Measurements from ENCODE around the gene PAX8. TPM values are rescaled to one million over a fixed set of nuclear protein-coding genes. Genes with fewer than 3 reads are reported as not detected.
A peak's percentile ranks its signal among the peaks of the same experiment; 100 is the strongest.

Gene PAX8
- total RNA-seq, 1 experiment from 2014 or later, result 0.15 TPM

DNA sequence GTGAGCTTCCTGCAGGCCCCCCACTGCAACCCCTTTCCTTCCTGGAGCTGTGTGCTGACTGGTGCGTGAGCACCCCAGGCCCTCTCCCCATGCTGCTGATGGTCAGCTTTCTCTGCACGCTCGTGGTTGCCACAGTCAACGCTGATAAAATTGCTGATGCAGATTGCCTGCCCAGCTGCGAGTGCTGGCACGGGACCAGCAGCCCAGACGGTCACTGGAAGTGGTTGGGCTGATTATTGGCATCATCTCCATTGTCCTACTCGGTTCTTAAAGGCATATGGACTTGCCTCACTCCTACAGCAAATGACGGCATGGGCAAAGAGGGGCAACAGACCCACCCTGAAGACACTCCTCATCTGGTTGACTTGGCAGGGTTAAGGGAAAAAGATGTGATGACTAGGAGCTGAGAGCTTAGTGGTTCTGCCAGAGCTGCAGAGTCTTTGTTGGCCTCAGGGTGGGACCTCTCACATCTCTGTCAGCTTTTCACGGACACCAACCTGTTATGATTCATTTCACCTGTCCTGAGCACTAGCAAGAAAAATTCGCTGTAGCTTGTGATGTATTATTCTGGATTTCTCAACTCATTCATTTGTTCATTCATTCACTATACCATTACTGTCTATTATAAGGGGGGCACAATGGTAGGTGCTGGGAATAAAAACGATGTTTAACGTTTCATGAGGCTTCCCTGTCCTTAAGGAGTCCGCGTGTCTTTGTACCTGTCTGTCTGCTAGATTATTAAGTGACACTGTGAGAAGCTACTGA is 38.4 kb downstream of the PAX8 start:
- POLR2A ChIA-PET, result interaction anchor here (0.7 kb wide), 1 partner anchor 19 kb away, joined by 3 read pairs; no protein-coding TSS in a partner anchor
- intact Hi-C loops (cut with micrococcal nuclease; ENCODE audit: unreplicated experiment) (no loop called here), in situ Hi-C loops (cut with HindIII; ENCODE audit: low pct_unique_long_range_greater_than_20kb, low sequenced_read_pairs) (no loop called here)
- Histone ChIP-seq H3K9me3 (ENCODE audit: control insufficient read depth, insufficient read depth, low read depth, low read length) (no peaks in the 10 kb centered on the region), H3K36me3 (ENCODE audit: control insufficient read depth, insufficient read depth, low read length) (no peaks in the 10 kb centered on the region), H3K4me3 (ENCODE audit: low read depth in 2 of 2, low read length in 2 of 2) (peak overlapping the region in 1 of 2 experiments; percentile 0; a peak in 1 of 4 replicates), H3K4me1 (ENCODE audit: control insufficient read depth, insufficient read depth, low read length) (peaks cover 21% of the 10 kb centered on the region), H3K27ac (ENCODE audit: low read length) (peak overlapping the region; percentile 87), H3K27me3 (ENCODE audit: control insufficient read depth, insufficient read depth, low read length) (no peaks in the 10 kb centered on the region)
- DNase-seq (ENCODE audit: low read depth, low spot score) (peak; percentile 61), ATAC-seq (peak; percentile 60)
- CTCF ChIA-PET, result interaction anchor here (0.7 to 1.7 kb wide), 4 partner anchors 11 to 102 kb away, joined by 4 to 7 read pairs (median 6); no protein-coding TSS in a partner anchor
- BruUV-seq (replicated peaks), result no TSS peak
- TF ChIP-seq, protein P1, sequence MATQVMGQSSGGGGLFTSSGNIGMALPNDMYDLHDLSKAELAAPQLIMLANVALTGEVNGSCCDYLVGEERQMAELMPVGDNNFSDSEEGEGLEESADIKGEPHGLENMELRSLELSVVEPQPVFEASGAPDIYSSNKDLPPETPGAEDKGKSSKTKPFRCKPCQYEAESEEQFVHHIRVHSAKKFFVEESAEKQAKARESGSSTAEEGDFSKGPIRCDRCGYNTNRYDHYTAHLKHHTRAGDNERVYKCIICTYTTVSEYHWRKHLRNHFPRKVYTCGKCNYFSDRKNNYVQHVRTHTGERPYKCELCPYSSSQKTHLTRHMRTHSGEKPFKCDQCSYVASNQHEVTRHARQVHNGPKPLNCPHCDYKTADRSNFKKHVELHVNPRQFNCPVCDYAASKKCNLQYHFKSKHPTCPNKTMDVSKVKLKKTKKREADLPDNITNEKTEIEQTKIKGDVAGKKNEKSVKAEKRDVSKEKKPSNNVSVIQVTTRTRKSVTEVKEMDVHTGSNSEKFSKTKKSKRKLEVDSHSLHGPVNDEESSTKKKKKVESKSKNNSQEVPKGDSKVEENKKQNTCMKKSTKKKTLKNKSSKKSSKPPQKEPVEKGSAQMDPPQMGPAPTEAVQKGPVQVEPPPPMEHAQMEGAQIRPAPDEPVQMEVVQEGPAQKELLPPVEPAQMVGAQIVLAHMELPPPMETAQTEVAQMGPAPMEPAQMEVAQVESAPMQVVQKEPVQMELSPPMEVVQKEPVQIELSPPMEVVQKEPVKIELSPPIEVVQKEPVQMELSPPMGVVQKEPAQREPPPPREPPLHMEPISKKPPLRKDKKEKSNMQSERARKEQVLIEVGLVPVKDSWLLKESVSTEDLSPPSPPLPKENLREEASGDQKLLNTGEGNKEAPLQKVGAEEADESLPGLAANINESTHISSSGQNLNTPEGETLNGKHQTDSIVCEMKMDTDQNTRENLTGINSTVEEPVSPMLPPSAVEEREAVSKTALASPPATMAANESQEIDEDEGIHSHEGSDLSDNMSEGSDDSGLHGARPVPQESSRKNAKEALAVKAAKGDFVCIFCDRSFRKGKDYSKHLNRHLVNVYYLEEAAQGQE (IDR thresholded peaks at IDR 0.05; ENCODE audit: insufficient read depth in 1 of 2, low read depth in 2 of 2, low read length in 1 of 2), result no peak
- TF ChIP-seq SIN3A (IDR thresholded peaks at IDR 0.05; ENCODE audit: borderline replicate concordance, insufficient read depth, low read depth, low read length) (no peak), TCF7L2 (IDR thresholded peaks at IDR 0.05; ENCODE audit: low read depth, low read length) (no peak), POLR2AphosphoS5 (IDR thresholded peaks at IDR 0.05; ENCODE audit: low read depth, low read length) (no peak)
- TF ChIP-seq, protein P2, sequence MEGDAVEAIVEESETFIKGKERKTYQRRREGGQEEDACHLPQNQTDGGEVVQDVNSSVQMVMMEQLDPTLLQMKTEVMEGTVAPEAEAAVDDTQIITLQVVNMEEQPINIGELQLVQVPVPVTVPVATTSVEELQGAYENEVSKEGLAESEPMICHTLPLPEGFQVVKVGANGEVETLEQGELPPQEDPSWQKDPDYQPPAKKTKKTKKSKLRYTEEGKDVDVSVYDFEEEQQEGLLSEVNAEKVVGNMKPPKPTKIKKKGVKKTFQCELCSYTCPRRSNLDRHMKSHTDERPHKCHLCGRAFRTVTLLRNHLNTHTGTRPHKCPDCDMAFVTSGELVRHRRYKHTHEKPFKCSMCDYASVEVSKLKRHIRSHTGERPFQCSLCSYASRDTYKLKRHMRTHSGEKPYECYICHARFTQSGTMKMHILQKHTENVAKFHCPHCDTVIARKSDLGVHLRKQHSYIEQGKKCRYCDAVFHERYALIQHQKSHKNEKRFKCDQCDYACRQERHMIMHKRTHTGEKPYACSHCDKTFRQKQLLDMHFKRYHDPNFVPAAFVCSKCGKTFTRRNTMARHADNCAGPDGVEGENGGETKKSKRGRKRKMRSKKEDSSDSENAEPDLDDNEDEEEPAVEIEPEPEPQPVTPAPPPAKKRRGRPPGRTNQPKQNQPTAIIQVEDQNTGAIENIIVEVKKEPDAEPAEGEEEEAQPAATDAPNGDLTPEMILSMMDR (IDR thresholded peaks at IDR 0.05), result no peak

DNA sequence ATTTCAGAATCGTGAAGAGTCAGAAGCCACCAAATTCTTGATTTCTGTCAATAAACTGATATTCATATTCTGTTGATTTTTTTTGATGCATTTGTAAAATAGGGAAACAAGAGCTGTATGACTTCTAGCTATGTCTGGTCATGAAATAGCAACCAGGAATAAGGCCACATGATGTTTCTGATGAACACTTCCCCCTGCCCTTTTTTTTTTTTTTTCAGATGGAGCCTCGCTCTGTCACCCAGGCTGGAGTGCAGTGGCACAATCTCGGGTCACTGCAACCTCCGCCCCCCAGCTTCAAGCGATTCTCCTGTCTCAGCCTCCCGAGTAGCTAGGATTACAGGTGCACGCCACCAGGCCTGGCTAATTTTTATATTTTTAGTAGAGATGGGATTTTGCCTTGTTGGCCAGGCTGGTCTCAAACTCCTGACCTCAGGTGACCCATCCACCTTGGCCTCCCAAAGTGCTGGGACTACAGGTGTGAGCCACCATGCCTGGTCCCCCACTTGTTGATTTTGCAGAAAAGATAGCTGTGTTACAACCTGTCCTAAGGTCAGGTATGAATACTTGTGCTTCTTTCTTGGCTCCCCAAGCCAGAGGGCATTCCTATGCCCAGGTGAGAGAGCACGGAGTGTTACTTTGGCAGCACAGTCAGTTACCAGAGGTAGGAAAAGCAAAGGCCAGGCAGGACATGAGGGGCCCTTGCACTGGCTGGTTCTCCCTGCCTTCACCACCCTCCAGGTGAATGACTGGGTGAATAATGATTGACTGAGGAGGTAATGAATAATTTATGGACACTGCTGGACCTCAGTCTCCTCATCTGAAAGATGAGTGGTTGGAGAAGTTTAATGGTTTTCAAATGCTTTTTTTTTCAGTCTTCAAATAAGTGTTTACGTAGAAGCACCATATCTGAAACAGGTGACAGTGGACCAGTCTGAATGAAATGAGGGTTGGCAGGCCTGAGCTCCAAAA is 39.6 kb downstream of the PAX8 start:
- Histone ChIP-seq H3K36me3 (ENCODE audit: control insufficient read depth, insufficient read depth, low read length) (no peaks in the 10 kb centered on the region), H3K4me3 (ENCODE audit: low read depth in 2 of 2, low read length in 2 of 2) (no peak overlapping the region), H3K27ac (ENCODE audit: low read length) (peak overlapping the region; percentile 87), H3K27me3 (ENCODE audit: control insufficient read depth, insufficient read depth, low read length) (no peaks in the 10 kb centered on the region), H3K4me1 (ENCODE audit: control insufficient read depth, insufficient read depth, low read length) (peaks cover 21% of the 10 kb centered on the region), H3K9me3 (ENCODE audit: control insufficient read depth, insufficient read depth, low read depth, low read length) (no peaks in the 10 kb centered on the region)
- ChIA-PET POLR2A (interaction anchor here (0.7 kb wide), 1 partner anchor 18 kb away, joined by 3 read pairs; no protein-coding TSS in a partner anchor), CTCF (interaction anchor here (0.6 to 1.7 kb wide), 3 partner anchors 10 to 101 kb away, joined by 6 to 7 read pairs (median 6); no protein-coding TSS in a partner anchor)
- intact Hi-C loops (cut with micrococcal nuclease; ENCODE audit: unreplicated experiment) (no loop called here), in situ Hi-C loops (cut with HindIII; ENCODE audit: low pct_unique_long_range_greater_than_20kb, low sequenced_read_pairs) (no loop called here)
- ATAC-seq (no peak), DNase-seq (ENCODE audit: low read depth, low spot score) (no peak)
- TF ChIP-seq SIN3A (IDR thresholded peaks at IDR 0.05; ENCODE audit: borderline replicate concordance, insufficient read depth, low read depth, low read length) (no peak), POLR2AphosphoS5 (IDR thresholded peaks at IDR 0.05; ENCODE audit: low read depth, low read length) (no peak), TCF7L2 (IDR thresholded peaks at IDR 0.05; ENCODE audit: low read depth, low read length) (no peak)
- TF ChIP-seq, protein P1 (IDR thresholded peaks at IDR 0.05; ENCODE audit: insufficient read depth in 1 of 2, low read depth in 2 of 2, low read length in 1 of 2), result no peak
- TF ChIP-seq, protein P2 (IDR thresholded peaks at IDR 0.05), result no peak
- no TSS peak for BruUV-seq (replicated peaks)

Measured in Panc1 (cell line).